GM13977 (cell line): ENCODE data around the gene RPA3.

Experiments
- DNase-seq: peaks from one replicate; pipeline ENCODE4 v3.0.0; 2012; ENCODE audit warnings: low spot score
- in situ Hi-C: fragments of 300-500 bp; cut with MboI; formaldehyde crosslinking; loops from one replicate; pipeline ENCODE4 v1.12.0; 2022; ENCODE audit warnings: low sequenced_read_pairs, low pct_unique_long_range_greater_than_20kb, mixed read lengths, inconsistent platforms; ENCODE audit not compliant: unreplicated experiment
- TF ChIP-seq, protein P1 (sequence below): IDR thresholded peaks from 2 replicates; pipeline ENCODE4 v1.5.1; 2012; ENCODE audit warnings: mild to moderate bottlenecking, control low read depth; ENCODE audit not compliant: insufficient read depth; ENCODE audit errors: extremely low read depth, missing control alignments

Gene RPA3

DNA sequence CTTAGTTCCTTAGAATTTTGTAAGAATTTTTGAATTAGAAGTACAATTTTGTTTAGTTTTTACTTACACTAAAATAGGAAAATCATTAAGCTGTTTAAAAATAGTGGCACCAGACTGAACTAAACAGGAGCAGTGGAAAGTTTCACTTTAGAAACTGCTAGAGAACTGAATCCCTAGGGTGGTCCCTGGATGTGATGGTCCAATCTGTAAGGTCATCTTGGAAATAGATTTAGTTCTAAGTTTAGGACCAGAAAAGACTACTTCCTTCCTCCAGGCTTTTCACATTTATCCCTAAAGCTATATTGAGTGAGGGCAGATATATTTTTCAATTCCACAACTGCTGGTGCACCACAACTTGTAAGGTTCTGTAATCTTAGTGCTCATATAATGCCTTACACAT is 19.0 kb downstream of the RPA3 start:
- DNase-seq = no peak
- in situ Hi-C loops = no loop called here
- TF ChIP-seq, protein P1, sequence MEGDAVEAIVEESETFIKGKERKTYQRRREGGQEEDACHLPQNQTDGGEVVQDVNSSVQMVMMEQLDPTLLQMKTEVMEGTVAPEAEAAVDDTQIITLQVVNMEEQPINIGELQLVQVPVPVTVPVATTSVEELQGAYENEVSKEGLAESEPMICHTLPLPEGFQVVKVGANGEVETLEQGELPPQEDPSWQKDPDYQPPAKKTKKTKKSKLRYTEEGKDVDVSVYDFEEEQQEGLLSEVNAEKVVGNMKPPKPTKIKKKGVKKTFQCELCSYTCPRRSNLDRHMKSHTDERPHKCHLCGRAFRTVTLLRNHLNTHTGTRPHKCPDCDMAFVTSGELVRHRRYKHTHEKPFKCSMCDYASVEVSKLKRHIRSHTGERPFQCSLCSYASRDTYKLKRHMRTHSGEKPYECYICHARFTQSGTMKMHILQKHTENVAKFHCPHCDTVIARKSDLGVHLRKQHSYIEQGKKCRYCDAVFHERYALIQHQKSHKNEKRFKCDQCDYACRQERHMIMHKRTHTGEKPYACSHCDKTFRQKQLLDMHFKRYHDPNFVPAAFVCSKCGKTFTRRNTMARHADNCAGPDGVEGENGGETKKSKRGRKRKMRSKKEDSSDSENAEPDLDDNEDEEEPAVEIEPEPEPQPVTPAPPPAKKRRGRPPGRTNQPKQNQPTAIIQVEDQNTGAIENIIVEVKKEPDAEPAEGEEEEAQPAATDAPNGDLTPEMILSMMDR = no peak

- in situ Hi-C loops = no loop called here
- TF ChIP-seq, protein P1 = no peak
- no peak for DNase-seq
Observed at GRCh38 chr7:7698930-7699329, 19.5 kb downstream of the RPA3 start.

GRCh38 chr7:7696458-7697119 is 21.8 kb downstream of the RPA3 start:
- DNase-seq = no peak
- TF ChIP-seq, protein P1 = no peak
- in situ Hi-C loops = no loop called here

GRCh38 chr7:7695111-7695817 is 23.1 kb downstream of the RPA3 start:
- in situ Hi-C loops = no loop called here
- DNase-seq = no peak
- TF ChIP-seq, protein P1 = no peak

DNA sequence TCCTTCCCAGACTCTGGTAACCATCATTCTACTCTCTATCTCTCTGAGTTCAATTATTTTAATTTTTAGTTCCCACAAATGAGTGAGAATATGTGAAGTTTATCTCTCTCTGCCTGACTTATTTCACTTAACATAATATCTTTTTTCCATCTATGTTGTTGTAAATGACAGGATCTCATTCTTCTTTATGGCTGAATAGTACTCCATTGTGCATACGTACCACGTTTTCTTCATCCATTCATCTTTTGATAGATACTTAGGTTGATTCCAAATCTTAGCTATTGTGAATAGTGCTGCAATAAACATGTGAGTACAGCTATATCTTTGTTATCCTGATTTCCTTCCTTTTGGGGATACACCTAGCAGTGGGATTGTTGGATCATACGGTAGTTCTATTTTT is 23.9 kb downstream of the RPA3 start:
- TF ChIP-seq, protein P1 = no peak
- in situ Hi-C loops = no loop called here

DNA sequence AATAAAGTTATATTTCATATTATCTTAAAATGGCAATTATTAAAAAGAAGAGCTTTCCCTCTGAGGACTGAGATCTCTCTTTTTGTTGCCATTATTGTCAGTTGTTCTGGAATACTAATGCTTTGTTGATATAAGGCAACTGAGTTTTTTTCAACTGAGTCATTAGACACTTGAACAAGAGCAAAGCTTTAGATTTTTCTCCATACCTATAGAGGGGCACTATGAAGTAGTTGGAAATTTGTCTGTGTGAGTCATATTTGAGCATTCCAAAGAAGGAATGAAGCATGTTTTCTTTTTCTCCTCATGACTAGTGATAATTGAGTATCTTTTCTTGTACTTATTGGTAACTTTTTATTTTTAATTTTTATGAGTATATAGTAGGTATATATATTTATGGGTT is 24.5 kb downstream of the RPA3 start:
- DNase-seq = no peak
- TF ChIP-seq, protein P1 = no peak
- in situ Hi-C loops = no loop called here

More for the DNA sequence above, 23.9 kb downstream of the RPA3 start:
- DNase-seq = no peak
